ENCODE measurements around the gene APC2.
"Not testable (repeated sequence)": the region's sequence is repeated elsewhere in the genome, so short reads cannot be mapped to it uniquely, and the experiment has no call there.

APC2 gene

DNA sequence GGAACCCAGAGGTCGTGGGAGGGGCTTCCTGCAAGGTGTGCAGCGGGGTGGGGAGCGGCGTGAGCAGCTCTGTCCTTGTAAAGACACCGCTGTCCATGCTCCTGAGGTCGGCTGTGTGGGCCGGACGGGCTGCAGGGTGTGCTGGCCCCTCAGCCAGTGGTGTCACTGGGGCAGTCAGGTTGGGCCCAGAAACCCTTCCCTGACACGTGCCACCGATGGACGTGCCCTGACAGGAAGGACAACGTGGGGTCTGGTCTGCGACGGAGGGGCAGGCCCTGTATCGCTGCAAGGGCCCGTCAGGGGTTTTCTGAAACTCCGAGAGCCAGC, 15.9 kb upstream of the APC2 start:
- H3K36me3 ChIP-seq (ENCODE audit: control insufficient read depth, insufficient read depth, low read length): peaks cover 57% of the 10 kb centered on the region
- H3K9me3 ChIP-seq (ENCODE audit: control insufficient read depth, insufficient read depth, low read length): no peaks in the 10 kb centered on the region
- H3K4me1 ChIP-seq (ENCODE audit: control insufficient read depth, insufficient read depth, low read length): no peaks in the 10 kb centered on the region
- H3K27ac ChIP-seq (ENCODE audit: low read depth, low read length): no peak overlapping the region
- H3K27me3 ChIP-seq (ENCODE audit: control insufficient read depth, insufficient read depth, low read length): no peaks in the 10 kb centered on the region
- H3K9ac ChIP-seq (ENCODE audit: low read depth, low read length): no peak overlapping the region
- H3K4me3 ChIP-seq (ENCODE audit: low read depth, low read length): no peak overlapping the region

- H3K27ac ChIP-seq (ENCODE audit: low read depth, low read length): no peak overlapping the region
- no peak overlapping the region for H3K9ac ChIP-seq (ENCODE audit: low read depth, low read length)
- H3K27me3 ChIP-seq (ENCODE audit: control insufficient read depth, insufficient read depth, low read length): no peaks in the 10 kb centered on the region
- H3K36me3 ChIP-seq (ENCODE audit: control insufficient read depth, insufficient read depth, low read length): peaks cover 54% of the 10 kb centered on the region
- H3K4me1 ChIP-seq (ENCODE audit: control insufficient read depth, insufficient read depth, low read length): 0 out of 2 replicates have a peak, but pooled peaks cover 3% of the 10 kb centered on the region
- H3K4me3 ChIP-seq (ENCODE audit: low read depth, low read length): no peak overlapping the region
- H3K9me3 ChIP-seq (ENCODE audit: control insufficient read depth, insufficient read depth, low read length): no peaks in the 10 kb centered on the region
Measured at GRCh38 chr19:1434577-1435060, 15.3 kb upstream of the APC2 start.

GRCh38 chr19:1435378-1435989, 14.4 kb upstream of the APC2 start:
- peaks cover 55% of the 10 kb centered on the region for H3K36me3 ChIP-seq (ENCODE audit: control insufficient read depth, insufficient read depth, low read length)
- 0 out of 2 replicates have a peak, but pooled peaks cover 5% of the 10 kb centered on the region for H3K4me1 ChIP-seq (ENCODE audit: control insufficient read depth, insufficient read depth, low read length)
- no peak overlapping the region for H3K9ac ChIP-seq (ENCODE audit: low read depth, low read length)
- H3K9me3 ChIP-seq (ENCODE audit: control insufficient read depth, insufficient read depth, low read length): no peaks in the 10 kb centered on the region
- no peaks in the 10 kb centered on the region for H3K27me3 ChIP-seq (ENCODE audit: control insufficient read depth, insufficient read depth, low read length)
- no peak overlapping the region for H3K4me3 ChIP-seq (ENCODE audit: low read depth, low read length)
- no peak overlapping the region for H3K27ac ChIP-seq (ENCODE audit: low read depth, low read length)

- H3K4me1 ChIP-seq (ENCODE audit: control insufficient read depth, insufficient read depth, low read length): 0 out of 2 replicates have a peak, but pooled peaks cover 5% of the 10 kb centered on the region
- peaks cover 60% of the 10 kb centered on the region for H3K36me3 ChIP-seq (ENCODE audit: control insufficient read depth, insufficient read depth, low read length)
- H3K27me3 ChIP-seq (ENCODE audit: control insufficient read depth, insufficient read depth, low read length): no peaks in the 10 kb centered on the region
- no peak overlapping the region for H3K9ac ChIP-seq (ENCODE audit: low read depth, low read length)
- H3K27ac ChIP-seq (ENCODE audit: low read depth, low read length): peak overlapping the region; percentile 49
- no peaks in the 10 kb centered on the region for H3K9me3 ChIP-seq (ENCODE audit: control insufficient read depth, insufficient read depth, low read length)
- H3K4me3 ChIP-seq (ENCODE audit: low read depth, low read length): peak overlapping the region; percentile 77; the same call in 1 of the 2 replicates
Measured at GRCh38 chr19:1437609-1438008, 12.3 kb upstream of the APC2 start.

DNA sequence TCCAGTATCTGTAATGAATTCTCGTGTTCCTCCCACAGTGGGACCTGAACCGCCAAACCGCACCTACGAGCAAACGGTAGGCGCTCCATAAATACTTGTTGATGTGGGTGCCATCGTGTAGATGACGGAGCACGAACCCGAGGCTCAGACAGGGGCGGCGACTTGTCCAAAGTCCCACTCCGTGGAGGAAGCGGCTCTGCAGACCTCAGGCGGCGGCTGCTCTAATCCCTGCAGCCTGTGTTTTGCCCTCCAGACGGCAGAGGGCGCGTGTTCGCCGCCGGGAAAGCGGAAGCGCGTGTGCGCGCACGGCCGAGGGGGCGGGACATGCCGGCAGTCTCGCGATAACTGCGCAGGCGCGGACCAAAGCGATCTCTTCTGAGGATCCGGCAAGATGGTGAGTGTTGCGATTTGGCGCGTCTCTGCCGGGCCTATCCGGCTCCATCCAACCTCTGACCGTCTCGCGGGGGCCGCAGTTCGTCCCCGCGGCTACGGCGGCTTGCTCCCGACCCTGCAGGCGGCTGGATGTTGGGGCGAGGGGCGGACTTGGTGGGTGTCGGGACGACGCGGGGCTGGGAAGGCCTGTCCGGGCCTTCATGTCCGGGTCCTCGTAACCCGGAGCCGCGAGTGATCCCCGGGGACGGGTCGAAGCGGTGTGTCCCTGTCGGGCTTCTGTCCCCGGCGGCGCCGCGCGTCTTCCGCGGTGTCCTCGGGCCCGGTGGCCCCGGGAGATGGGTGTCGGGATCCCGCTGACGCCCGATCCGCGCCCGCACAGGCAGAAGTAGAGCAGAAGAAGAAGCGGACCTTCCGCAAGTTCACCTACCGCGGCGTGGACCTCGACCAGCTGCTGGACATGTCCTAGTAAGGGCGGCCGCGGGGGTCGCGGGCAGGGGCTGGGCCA, 11.6 kb upstream of the APC2 start, which contains the start of gene RPS15:
TSS of gene RPS15 (plus strand) at position 362 of the 898 bp plus-strand sequence. CDS start at position 392, 30 bp downstream.
- Histone ChIP-seq H3K27me3 (ENCODE audit: control insufficient read depth, insufficient read depth, low read length) (no peaks in the 10 kb centered on the region), H3K27ac (ENCODE audit: low read depth, low read length) (peak within 1 kb of the TSS; percentile 94), H3K4me3 (ENCODE audit: low read depth, low read length) (peak within 1 kb of the TSS; percentile 77), H3K4me1 (ENCODE audit: control insufficient read depth, insufficient read depth, low read length) (0 out of 2 replicates have a peak, but pooled peaks cover 5% of the 10 kb centered on the region), H3K9me3 (ENCODE audit: control insufficient read depth, insufficient read depth, low read length) (no peaks in the 10 kb centered on the region), H3K9ac (ENCODE audit: low read depth, low read length) (peak within 1 kb of the TSS; percentile 95), H3K36me3 (ENCODE audit: control insufficient read depth, insufficient read depth, low read length) (peaks cover 56% of the 10 kb centered on the region)

GRCh38 chr19:1438933-1439354, 11.0 kb upstream of the APC2 start:
- H3K27me3 ChIP-seq (ENCODE audit: control insufficient read depth, insufficient read depth, low read length): no peaks in the 10 kb centered on the region
- peaks cover 51% of the 10 kb centered on the region for H3K36me3 ChIP-seq (ENCODE audit: control insufficient read depth, insufficient read depth, low read length)
- H3K9me3 ChIP-seq (ENCODE audit: control insufficient read depth, insufficient read depth, low read length): no peaks in the 10 kb centered on the region
- peak overlapping the region; percentile 77 for H3K4me3 ChIP-seq (ENCODE audit: low read depth, low read length)
- H3K4me1 ChIP-seq (ENCODE audit: control insufficient read depth, insufficient read depth, low read length): 0 out of 2 replicates have a peak, but pooled peaks cover 5% of the 10 kb centered on the region
- peak overlapping the region; percentile 94 for H3K27ac ChIP-seq (ENCODE audit: low read depth, low read length)
- peak overlapping the region; percentile 95 for H3K9ac ChIP-seq (ENCODE audit: low read depth, low read length)

GRCh38 chr19:1439525-1440417, 10.2 kb upstream of the APC2 start:
- not testable (repeated sequence) for H3K4me1 ChIP-seq (ENCODE audit: control insufficient read depth, insufficient read depth, low read length); H3K27ac ChIP-seq (ENCODE audit: low read depth, low read length); H3K9me3 ChIP-seq (ENCODE audit: control insufficient read depth, insufficient read depth, low read length); H3K27me3 ChIP-seq (ENCODE audit: control insufficient read depth, insufficient read depth, low read length)
- peak overlapping the region; percentile 95 for H3K9ac ChIP-seq (ENCODE audit: low read depth, low read length)
- H3K4me3 ChIP-seq (ENCODE audit: low read depth, low read length): peak overlapping the region; percentile 77
- peaks cover 43% of the 10 kb centered on the region for H3K36me3 ChIP-seq (ENCODE audit: control insufficient read depth, insufficient read depth, low read length)

DNA sequence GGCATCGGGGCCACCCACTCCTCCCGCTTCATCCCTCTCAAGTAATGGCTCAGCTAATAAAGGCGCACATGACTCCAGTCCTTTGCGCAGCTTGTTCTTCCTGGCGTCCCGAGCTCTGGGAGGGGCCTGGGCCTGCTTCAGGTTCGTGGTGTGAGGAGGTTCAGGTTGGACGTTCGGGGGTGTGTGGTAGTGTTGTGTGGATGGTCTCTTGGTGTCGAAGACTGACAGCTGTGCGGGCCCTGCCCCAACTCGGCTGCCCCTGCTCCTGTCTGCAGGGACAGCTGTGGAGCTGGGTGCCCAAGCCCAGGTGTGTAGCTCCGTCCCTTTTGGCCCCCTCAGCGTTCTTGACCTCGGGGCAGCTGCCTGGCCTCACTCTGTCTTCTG, 9.5 kb upstream of the APC2 start:
- no peak overlapping the region for H3K27ac ChIP-seq (ENCODE audit: low read depth, low read length)
- no peak overlapping the region for H3K4me3 ChIP-seq (ENCODE audit: low read depth, low read length)
- H3K9ac ChIP-seq (ENCODE audit: low read depth, low read length): no peak overlapping the region
- 0 out of 2 replicates have a peak, but pooled peaks cover 5% of the 10 kb centered on the region for H3K4me1 ChIP-seq (ENCODE audit: control insufficient read depth, insufficient read depth, low read length)
- peaks cover 39% of the 10 kb centered on the region for H3K36me3 ChIP-seq (ENCODE audit: control insufficient read depth, insufficient read depth, low read length)
- no peaks in the 10 kb centered on the region for H3K9me3 ChIP-seq (ENCODE audit: control insufficient read depth, insufficient read depth, low read length)
- H3K27me3 ChIP-seq (ENCODE audit: control insufficient read depth, insufficient read depth, low read length): no peaks in the 10 kb centered on the region; the same call in 1 of the 2 replicates

- no peaks in the 10 kb centered on the region for H3K9me3 ChIP-seq (ENCODE audit: control insufficient read depth, insufficient read depth, low read length)
- no peak overlapping the region for H3K4me3 ChIP-seq (ENCODE audit: low read depth, low read length)
- H3K4me1 ChIP-seq (ENCODE audit: control insufficient read depth, insufficient read depth, low read length): 0 out of 2 replicates have a peak, but pooled peaks cover 5% of the 10 kb centered on the region
- H3K27ac ChIP-seq (ENCODE audit: low read depth, low read length): no peak overlapping the region
- H3K9ac ChIP-seq (ENCODE audit: low read depth, low read length): no peak overlapping the region
- peaks cover 36% of the 10 kb centered on the region for H3K36me3 ChIP-seq (ENCODE audit: control insufficient read depth, insufficient read depth, low read length)
- peaks cover 2% of the 10 kb centered on the region; the same call in 1 of the 2 replicates for H3K27me3 ChIP-seq (ENCODE audit: control insufficient read depth, insufficient read depth, low read length)
Measured at GRCh38 chr19:1441022-1441426, 8.9 kb upstream of the APC2 start.

- 0 out of 2 replicates have a peak, but pooled peaks cover 5% of the 10 kb centered on the region for H3K4me1 ChIP-seq (ENCODE audit: control insufficient read depth, insufficient read depth, low read length)
- H3K27ac ChIP-seq (ENCODE audit: low read depth, low read length): no peak overlapping the region
- no peak overlapping the region for H3K4me3 ChIP-seq (ENCODE audit: low read depth, low read length)
- H3K9ac ChIP-seq (ENCODE audit: low read depth, low read length): no peak overlapping the region
- H3K36me3 ChIP-seq (ENCODE audit: control insufficient read depth, insufficient read depth, low read length): peaks cover 36% of the 10 kb centered on the region
- H3K9me3 ChIP-seq (ENCODE audit: control insufficient read depth, insufficient read depth, low read length): no peaks in the 10 kb centered on the region
- peaks cover 10% of the 10 kb centered on the region for H3K27me3 ChIP-seq (ENCODE audit: control insufficient read depth, insufficient read depth, low read length)
Measured at GRCh38 chr19:1441677-1442438, 8.1 kb upstream of the APC2 start.
